Measurements from ENCODE around the gene CYP3A5. TPM values are rescaled to one million over a fixed set of nuclear protein-coding genes. Genes with fewer than 3 reads are reported as not detected.
"Not testable (repeated sequence)": the region's sequence is repeated elsewhere in the genome, so short reads cannot be mapped to it uniquely, and the experiment has no call there.

The CYP3A5 gene
- not detected in 2 replicates for total RNA-seq
- long read RNA-seq, partial matches to known transcripts, result 0 of 3 reads
- long read RNA-seq, other reads (novel, unspliced or antisense), result 3 of 3 reads

- peaks cover 23% of the 10 kb centered on the region for H3K9me3 Mint-ChIP-seq (ENCODE audit: unreplicated experiment)
- no peak within 1 kb of the TSS for H3K4me3 Mint-ChIP-seq (ENCODE audit: unreplicated experiment)
- H3K27ac Mint-ChIP-seq (ENCODE audit: unreplicated experiment), result no peak within 1 kb of the TSS
- no peak for DNase-seq (ENCODE audit: extremely low spot score, unreplicated experiment)
- no peaks in the 10 kb centered on the region for H3K27me3 Mint-ChIP-seq (ENCODE audit: unreplicated experiment)
- no peaks in the 10 kb centered on the region for H3K4me1 Mint-ChIP-seq (ENCODE audit: unreplicated experiment)
- peaks cover 3% of the 10 kb centered on the region for H3K36me3 Mint-ChIP-seq (ENCODE audit: unreplicated experiment)
- TF ChIP-seq, protein P1, sequence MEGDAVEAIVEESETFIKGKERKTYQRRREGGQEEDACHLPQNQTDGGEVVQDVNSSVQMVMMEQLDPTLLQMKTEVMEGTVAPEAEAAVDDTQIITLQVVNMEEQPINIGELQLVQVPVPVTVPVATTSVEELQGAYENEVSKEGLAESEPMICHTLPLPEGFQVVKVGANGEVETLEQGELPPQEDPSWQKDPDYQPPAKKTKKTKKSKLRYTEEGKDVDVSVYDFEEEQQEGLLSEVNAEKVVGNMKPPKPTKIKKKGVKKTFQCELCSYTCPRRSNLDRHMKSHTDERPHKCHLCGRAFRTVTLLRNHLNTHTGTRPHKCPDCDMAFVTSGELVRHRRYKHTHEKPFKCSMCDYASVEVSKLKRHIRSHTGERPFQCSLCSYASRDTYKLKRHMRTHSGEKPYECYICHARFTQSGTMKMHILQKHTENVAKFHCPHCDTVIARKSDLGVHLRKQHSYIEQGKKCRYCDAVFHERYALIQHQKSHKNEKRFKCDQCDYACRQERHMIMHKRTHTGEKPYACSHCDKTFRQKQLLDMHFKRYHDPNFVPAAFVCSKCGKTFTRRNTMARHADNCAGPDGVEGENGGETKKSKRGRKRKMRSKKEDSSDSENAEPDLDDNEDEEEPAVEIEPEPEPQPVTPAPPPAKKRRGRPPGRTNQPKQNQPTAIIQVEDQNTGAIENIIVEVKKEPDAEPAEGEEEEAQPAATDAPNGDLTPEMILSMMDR (IDR thresholded peaks at IDR 0.05), result no peak
Measured at GRCh38 chr7:99679400-99680191, at the start of gene CYP3A5. TSS of gene CYP3A5 (minus strand) at chr7:99679996. CDS start at chr7:99679896, 100 bp downstream.

- Mint-ChIP-seq H3K27ac (ENCODE audit: unreplicated experiment) (no peak overlapping the region), H3K36me3 (ENCODE audit: unreplicated experiment) (no peaks in the 10 kb centered on the region), H3K27me3 (ENCODE audit: unreplicated experiment) (no peaks in the 10 kb centered on the region), H3K4me1 (ENCODE audit: unreplicated experiment) (no peaks in the 10 kb centered on the region), H3K9me3 (ENCODE audit: unreplicated experiment) (no peaks in the 10 kb centered on the region), H3K4me3 (ENCODE audit: unreplicated experiment) (no peak overlapping the region)
- TF ChIP-seq, protein P1 (IDR thresholded peaks at IDR 0.05), result no peak
- no peak for DNase-seq (ENCODE audit: extremely low spot score, unreplicated experiment)
Measured at GRCh38 chr7:99728615-99729014, 48.8 kb upstream of the CYP3A5 start.

DNA sequence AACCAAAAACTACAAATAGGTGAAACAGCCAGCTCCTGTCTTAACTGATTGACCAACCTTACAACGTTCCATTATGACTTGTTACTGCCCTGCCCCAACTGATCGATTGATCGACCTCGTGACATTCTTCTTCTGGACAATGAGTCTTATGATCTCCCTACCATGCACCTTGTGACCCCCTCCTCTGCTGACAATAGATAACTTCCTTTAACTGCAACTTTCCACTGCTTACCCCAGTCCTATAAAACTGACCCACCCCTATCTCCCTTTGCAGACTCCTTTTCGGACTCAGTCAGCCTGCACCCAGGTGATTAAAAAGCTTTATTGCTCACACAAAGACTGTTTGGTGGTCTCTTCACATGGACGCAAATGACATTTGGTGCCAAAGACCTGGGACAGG is 43.4 kb upstream of the CYP3A5 start:
- not testable (repeated sequence) for H3K9me3 Mint-ChIP-seq (ENCODE audit: unreplicated experiment); DNase-seq (ENCODE audit: extremely low spot score, unreplicated experiment); H3K27ac Mint-ChIP-seq (ENCODE audit: unreplicated experiment); H3K4me1 Mint-ChIP-seq (ENCODE audit: unreplicated experiment); H3K36me3 Mint-ChIP-seq (ENCODE audit: unreplicated experiment); H3K4me3 Mint-ChIP-seq (ENCODE audit: unreplicated experiment)
- peaks cover 11% of the 10 kb centered on the region for H3K27me3 Mint-ChIP-seq (ENCODE audit: unreplicated experiment)

DNA sequence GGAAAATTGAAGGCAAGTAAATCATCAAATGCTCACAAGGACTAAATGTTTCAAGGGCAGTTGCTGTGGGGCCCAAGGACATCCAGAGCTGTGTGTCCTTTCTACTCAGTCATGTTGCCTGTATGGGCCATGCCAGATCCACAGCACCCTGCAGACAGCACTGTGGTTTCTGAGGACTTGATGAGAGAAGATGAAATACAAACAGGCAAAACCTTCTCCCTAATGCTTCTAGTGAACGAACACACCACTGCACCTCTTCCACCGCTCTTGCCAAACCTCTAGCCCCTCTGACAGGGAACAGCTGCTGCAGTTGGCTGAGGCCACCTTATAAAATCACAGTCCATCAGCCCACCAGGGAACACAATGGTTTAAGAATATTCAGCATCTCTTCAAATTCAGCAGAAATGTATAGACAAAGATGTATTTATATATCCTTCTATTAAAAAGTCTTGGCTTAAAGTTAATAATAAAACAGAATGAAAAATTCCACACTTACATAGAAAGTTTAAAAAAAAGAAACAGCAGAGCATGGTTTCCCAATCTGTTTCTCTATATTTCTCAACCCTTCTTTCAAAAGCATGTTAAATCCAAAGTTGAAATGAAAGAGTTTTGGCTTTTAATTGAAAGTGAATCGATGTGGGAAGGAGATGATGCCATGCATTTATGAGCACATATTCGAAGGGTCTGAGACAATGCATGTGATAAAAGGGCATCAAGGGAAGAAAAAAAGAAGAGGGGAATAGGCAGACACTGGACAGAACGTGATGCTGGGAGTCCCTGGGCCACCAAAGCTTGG is 41.2 kb upstream of the CYP3A5 start:
- Mint-ChIP-seq H3K9me3 (ENCODE audit: unreplicated experiment) (no peaks in the 10 kb centered on the region), H3K27me3 (ENCODE audit: unreplicated experiment) (peaks cover 15% of the 10 kb centered on the region), H3K36me3 (ENCODE audit: unreplicated experiment) (no peaks in the 10 kb centered on the region), H3K4me1 (ENCODE audit: unreplicated experiment) (no peaks in the 10 kb centered on the region), H3K4me3 (ENCODE audit: unreplicated experiment) (no peak overlapping the region), H3K27ac (ENCODE audit: unreplicated experiment) (no peak overlapping the region)
- no peak for DNase-seq (ENCODE audit: extremely low spot score, unreplicated experiment)
- TF ChIP-seq, protein P1 (IDR thresholded peaks at IDR 0.05), result no peak

DNA sequence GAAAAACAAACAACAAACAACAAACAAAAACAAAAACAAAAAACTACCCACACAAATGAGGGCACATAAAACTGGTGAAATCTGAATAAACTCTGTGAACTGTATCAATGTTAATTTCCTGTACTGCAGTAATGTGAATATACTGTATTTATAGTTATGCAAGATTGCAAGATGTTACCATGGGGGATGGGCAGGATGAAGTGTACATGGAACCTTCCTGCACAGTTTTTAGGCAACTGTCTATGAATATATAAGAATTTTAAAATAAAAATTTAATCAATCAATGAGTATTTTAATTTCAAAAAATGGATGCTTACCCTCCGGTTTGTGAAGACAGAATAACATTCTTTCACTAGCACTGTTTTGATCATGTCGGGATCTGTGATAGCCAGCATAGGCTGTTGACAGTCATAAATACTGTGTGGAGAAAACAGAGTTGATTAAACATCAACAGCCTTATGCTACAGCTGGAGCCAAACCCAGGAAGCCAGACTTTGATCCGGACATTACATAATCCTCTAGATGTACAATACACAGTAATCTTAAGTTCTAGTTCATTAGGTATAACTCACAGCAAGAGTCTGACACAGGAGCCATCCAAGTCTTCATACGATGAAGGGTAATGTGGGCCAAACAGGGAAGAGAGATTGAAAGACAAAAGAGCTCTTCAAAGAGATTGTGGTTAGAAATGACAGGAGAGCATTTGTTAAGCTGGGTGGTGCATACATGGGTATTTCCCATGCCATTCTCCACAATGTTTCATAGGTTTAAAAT is 40.4 kb upstream of the CYP3A5 start:
- no peak for DNase-seq (ENCODE audit: extremely low spot score, unreplicated experiment)
- TF ChIP-seq, protein P1 (IDR thresholded peaks at IDR 0.05), result no peak
- Mint-ChIP-seq H3K4me3 (ENCODE audit: unreplicated experiment) (no peak overlapping the region), H3K36me3 (ENCODE audit: unreplicated experiment) (no peaks in the 10 kb centered on the region), H3K27me3 (ENCODE audit: unreplicated experiment) (peaks cover 15% of the 10 kb centered on the region), H3K4me1 (ENCODE audit: unreplicated experiment) (no peaks in the 10 kb centered on the region), H3K27ac (ENCODE audit: unreplicated experiment) (no peak overlapping the region), H3K9me3 (ENCODE audit: unreplicated experiment) (no peaks in the 10 kb centered on the region)
